ENCODE data around the gene UGT1A8.

Gene UGT1A8

GRCh38 chr2:233801357-233802131 lies 184.1 kb downstream of the UGT1A8 start:
- Histone ChIP-seq H3K27me3 (replicated peaks; ENCODE audit: insufficient read depth, low read length) (no peaks in the 10 kb centered on the region), H3K4me1 (ENCODE audit: low read length) (peaks cover 11% of the 10 kb centered on the region), H2AFZ (ENCODE audit: low read length) (0 out of 2 replicates have a peak overlapping the region, but pooled peaks have one; percentile 51), H3K9ac (ENCODE audit: low read length) (no peak overlapping the region), H3F3A (ENCODE audit: insufficient read depth, low read length) (no peaks in the 10 kb centered on the region), H3K4me2 (ENCODE audit: low read depth, low read length) (no peak overlapping the region), H3K4me3 (ENCODE audit: low read length) (no peak overlapping the region), H4K20me1 (ENCODE audit: insufficient read depth, low read length) (no peaks in the 10 kb centered on the region), H3K9me2 (replicated peaks; ENCODE audit: insufficient read depth, low read length) (no peaks in the 10 kb centered on the region), H3K36me3 (replicated peaks; ENCODE audit: insufficient read depth, low read length) (no peaks in the 10 kb centered on the region), H3K27ac (ENCODE audit: low read length) (no peak overlapping the region), H3K9me3 (replicated peaks; ENCODE audit: insufficient read depth, low read length) (no peaks in the 10 kb centered on the region), H3K79me2 (ENCODE audit: low read length) (no peaks in the 10 kb centered on the region)
- DNase-seq: peak; percentile 72
- TF ChIP-seq EZH2 (optimal IDR thresholded peaks at IDR 0.05; ENCODE audit: low read depth, low read length) (no peak), EZH2phosphoT487 (IDR thresholded peaks at IDR 0.05; ENCODE audit: low read length) (no peak), CTCF (IDR thresholded peaks at IDR 0.05; ENCODE audit: low read length) (peak; percentile 15; the same call in 1 of the 2 replicates)

GRCh38 chr2:233802132-233802815 lies 184.8 kb downstream of the UGT1A8 start:
- Histone ChIP-seq H4K20me1 (ENCODE audit: insufficient read depth, low read length) (no peaks in the 10 kb centered on the region), H3K36me3 (replicated peaks; ENCODE audit: insufficient read depth, low read length) (no peaks in the 10 kb centered on the region), H3K4me1 (ENCODE audit: low read length) (peaks cover 11% of the 10 kb centered on the region), H3K4me2 (ENCODE audit: low read depth, low read length) (no peak overlapping the region), H3K27me3 (replicated peaks; ENCODE audit: insufficient read depth, low read length) (no peaks in the 10 kb centered on the region), H2AFZ (ENCODE audit: low read length) (no peak overlapping the region), H3K4me3 (ENCODE audit: low read length) (no peak overlapping the region), H3K9ac (ENCODE audit: low read length) (no peak overlapping the region), H3K9me3 (replicated peaks; ENCODE audit: insufficient read depth, low read length) (no peaks in the 10 kb centered on the region), H3K9me2 (replicated peaks; ENCODE audit: insufficient read depth, low read length) (no peaks in the 10 kb centered on the region), H3F3A (ENCODE audit: insufficient read depth, low read length) (no peaks in the 10 kb centered on the region), H3K79me2 (ENCODE audit: low read length) (no peaks in the 10 kb centered on the region), H3K27ac (ENCODE audit: low read length) (no peak overlapping the region)
- no peak for DNase-seq
- TF ChIP-seq EZH2phosphoT487 (IDR thresholded peaks at IDR 0.05; ENCODE audit: low read length): no peak
- no peak for TF ChIP-seq CTCF (IDR thresholded peaks at IDR 0.05; ENCODE audit: low read length)
- no peak for TF ChIP-seq EZH2 (optimal IDR thresholded peaks at IDR 0.05; ENCODE audit: low read depth, low read length)

GRCh38 chr2:233803292-233803911 lies 186.0 kb downstream of the UGT1A8 start:
- no peaks in the 10 kb centered on the region for H3K27me3 ChIP-seq (replicated peaks; ENCODE audit: insufficient read depth, low read length)
- TF ChIP-seq EZH2phosphoT487 (IDR thresholded peaks at IDR 0.05; ENCODE audit: low read length) (no peak), EZH2 (optimal IDR thresholded peaks at IDR 0.05; ENCODE audit: low read depth, low read length) (no peak), CTCF (IDR thresholded peaks at IDR 0.05; ENCODE audit: low read length) (no peak)

More at GRCh38 chr2:233803292-233803911, 186.0 kb downstream of the UGT1A8 start:
- no peaks in the 10 kb centered on the region for H4K20me1 ChIP-seq (ENCODE audit: insufficient read depth, low read length)
- no peak overlapping the region for H3K4me2 ChIP-seq (ENCODE audit: low read depth, low read length)
- no peak overlapping the region for H3K27ac ChIP-seq (ENCODE audit: low read length)
- H2AFZ ChIP-seq (ENCODE audit: low read length): no peak overlapping the region
- H3F3A ChIP-seq (ENCODE audit: insufficient read depth, low read length): no peaks in the 10 kb centered on the region
- no peaks in the 10 kb centered on the region for H3K79me2 ChIP-seq (ENCODE audit: low read length)
- no peak overlapping the region for H3K4me3 ChIP-seq (ENCODE audit: low read length)
- H3K4me1 ChIP-seq (ENCODE audit: low read length): peaks cover 11% of the 10 kb centered on the region
- no peaks in the 10 kb centered on the region for H3K9me2 ChIP-seq (replicated peaks; ENCODE audit: insufficient read depth, low read length)
- no peak overlapping the region for H3K9ac ChIP-seq (ENCODE audit: low read length)
- H3K9me3 ChIP-seq (replicated peaks; ENCODE audit: insufficient read depth, low read length): no peaks in the 10 kb centered on the region
- no peak for DNase-seq
- H3K36me3 ChIP-seq (replicated peaks; ENCODE audit: insufficient read depth, low read length): no peaks in the 10 kb centered on the region
